ENCODE results near the gene RHOB.

RHOB gene

GRCh38 chr2:20436716-20437470 lies 10.0 kb upstream of the RHOB start:
- DNase-seq (ENCODE audit: low read depth, low spot score) = no peak

- no peak for DNase-seq (ENCODE audit: low read depth, low spot score)
Observed at GRCh38 chr2:20438334-20439192, 8.3 kb upstream of the RHOB start.

- DNase-seq (ENCODE audit: low read depth, low spot score) = no peak
Observed at GRCh38 chr2:20439193-20439475, 7.7 kb upstream of the RHOB start.

GRCh38 chr2:20439503-20439902 lies 7.4 kb upstream of the RHOB start:
- no peak for DNase-seq (ENCODE audit: low read depth, low spot score)

- no peak for DNase-seq (ENCODE audit: low read depth, low spot score)
Observed at GRCh38 chr2:20440001-20440560, 6.8 kb upstream of the RHOB start.

- no peak for DNase-seq (ENCODE audit: low read depth, low spot score)
Observed at GRCh38 chr2:20443276-20443920, 3.5 kb upstream of the RHOB start.

GRCh38 chr2:20444101-20444992 lies 2.5 kb upstream of the RHOB start:
- DNase-seq (ENCODE audit: low read depth, low spot score) = no peak

DNA sequence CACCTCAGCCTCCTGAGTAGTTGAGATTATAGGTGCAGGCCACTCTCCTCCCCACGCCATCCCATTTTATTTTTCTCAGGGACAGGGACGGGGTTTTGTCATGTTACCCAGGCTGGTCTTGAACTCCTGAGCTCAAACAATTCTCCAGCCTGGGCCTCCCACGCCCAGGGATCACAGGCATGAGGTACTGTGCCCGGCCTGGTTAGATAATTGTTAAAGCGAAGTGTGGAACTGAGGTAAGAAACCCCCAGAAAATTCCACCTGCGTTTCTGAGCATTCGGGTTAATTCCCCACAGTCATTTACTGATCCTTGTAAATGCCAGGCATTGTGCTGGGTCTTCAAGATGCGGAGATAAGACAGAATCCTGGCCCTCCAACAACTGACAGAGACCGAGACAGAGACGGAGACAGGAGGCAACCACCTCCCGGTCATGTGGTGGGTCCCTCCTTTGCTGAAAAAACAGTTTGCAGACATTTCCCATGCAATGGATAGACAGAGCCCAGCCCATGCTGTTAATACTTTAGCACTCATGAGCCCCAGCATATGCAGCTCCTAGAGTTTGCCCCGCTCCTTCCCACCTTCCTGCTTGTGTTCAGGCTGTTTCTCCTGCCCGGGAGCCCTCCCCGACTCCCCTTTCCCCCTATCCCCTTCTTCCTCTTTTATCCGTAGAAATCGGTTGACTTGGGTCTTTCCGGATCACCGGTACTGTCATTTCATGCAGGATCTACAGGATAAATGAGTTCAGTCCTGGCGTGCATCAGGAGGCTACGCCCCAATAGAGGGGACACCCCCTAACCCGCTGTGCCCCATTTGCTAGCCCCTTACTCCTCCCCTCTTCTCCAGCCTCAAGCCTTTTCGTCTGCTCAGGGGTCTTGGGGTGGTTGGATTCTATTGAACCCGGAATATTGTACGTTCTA lies 1.6 kb upstream of the RHOB start:
- DNase-seq (ENCODE audit: low read depth, low spot score) = no peak

GRCh38 chr2:20446255-20446916 lies 488 bp upstream of the RHOB start:
- no peak for DNase-seq (ENCODE audit: low read depth, low spot score)

DNA sequence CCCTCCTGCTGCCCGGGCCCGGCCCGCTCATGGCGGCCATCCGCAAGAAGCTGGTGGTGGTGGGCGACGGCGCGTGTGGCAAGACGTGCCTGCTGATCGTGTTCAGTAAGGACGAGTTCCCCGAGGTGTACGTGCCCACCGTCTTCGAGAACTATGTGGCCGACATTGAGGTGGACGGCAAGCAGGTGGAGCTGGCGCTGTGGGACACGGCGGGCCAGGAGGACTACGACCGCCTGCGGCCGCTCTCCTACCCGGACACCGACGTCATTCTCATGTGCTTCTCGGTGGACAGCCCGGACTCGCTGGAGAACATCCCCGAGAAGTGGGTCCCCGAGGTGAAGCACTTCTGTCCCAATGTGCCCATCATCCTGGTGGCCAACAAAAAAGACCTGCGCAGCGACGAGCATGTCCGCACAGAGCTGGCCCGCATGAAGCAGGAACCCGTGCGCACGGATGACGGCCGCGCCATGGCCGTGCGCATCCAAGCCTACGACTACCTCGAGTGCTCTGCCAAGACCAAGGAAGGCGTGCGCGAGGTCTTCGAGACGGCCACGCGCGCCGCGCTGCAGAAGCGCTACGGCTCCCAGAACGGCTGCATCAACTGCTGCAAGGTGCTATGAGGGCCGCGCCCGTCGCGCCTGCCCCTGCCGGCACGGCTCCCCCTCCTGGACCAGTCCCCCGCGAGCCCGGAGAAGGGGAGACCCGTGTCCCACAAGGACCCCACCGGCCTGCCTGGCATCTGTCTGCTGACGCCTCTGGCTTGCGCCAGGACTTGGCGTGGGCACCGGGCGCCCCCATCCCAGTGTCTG lies 767 bp downstream of the RHOB start:
- no peak for DNase-seq (ENCODE audit: low read depth, low spot score)

GRCh38 chr2:20448246-20448976 lies 1.5 kb downstream of the RHOB start:
- DNase-seq (ENCODE audit: low read depth, low spot score) = no peak

GRCh38 chr2:20448977-20449306 lies 2.1 kb downstream of the RHOB start:
- DNase-seq (ENCODE audit: low read depth, low spot score) = no peak

DNA sequence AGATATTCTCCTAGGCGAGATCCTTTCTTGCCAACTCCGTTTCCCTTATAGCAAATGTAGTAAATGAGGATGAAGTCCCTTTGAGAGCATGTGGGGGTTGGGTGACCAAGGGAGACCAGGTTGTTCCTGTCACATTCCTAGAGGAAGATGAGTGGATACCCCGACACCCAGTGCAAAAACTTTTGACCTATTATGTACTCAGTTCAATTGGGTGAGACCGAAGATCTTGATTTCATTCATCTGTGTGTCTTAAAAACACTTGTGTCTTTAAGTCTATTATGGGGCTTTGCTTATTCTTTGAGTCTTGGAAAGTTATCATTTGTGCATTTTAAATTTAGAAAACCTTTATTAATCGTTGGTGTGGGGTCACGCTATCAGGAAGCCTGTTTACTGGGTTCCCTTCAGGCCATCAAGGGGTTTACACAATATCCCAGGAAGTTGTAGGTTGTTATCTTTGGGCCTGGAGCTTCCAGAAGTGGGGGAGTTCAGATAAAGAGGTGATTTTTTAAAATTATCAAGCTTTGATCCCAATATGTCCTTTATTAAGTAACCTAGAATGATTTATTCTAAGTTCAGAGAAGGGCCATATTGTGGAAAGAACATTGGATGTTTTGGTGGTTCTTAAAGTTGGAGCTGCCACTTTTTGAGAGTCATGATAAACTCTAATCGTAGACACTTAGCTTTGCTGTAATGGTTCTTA lies 2.8 kb downstream of the RHOB start:
- DNase-seq (ENCODE audit: low read depth, low spot score) = no peak

GRCh38 chr2:20450201-20450999 lies 3.5 kb downstream of the RHOB start:
- no peak for DNase-seq (ENCODE audit: low read depth, low spot score)

GRCh38 chr2:20451000-20451290 lies 4.1 kb downstream of the RHOB start:
- no peak for DNase-seq (ENCODE audit: low read depth, low spot score)

DNA sequence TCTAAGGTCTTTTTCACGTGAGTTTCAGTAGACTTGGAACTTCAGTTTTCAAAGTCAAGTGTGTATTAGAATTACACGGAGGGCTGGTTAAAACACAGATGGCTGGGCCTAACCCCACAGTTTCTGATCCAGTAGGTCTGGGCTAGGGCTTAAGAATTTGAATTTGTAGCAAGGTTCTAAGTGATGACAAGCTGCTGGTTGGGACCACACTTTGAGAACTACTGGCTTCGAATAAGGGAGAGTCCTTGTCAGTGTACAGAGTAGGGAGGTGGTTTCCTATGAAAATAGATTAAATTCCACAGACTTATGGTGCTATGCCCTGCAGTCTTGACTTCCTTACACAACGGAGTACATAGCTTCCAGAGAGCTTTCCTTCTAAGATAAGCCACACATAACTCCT lies 4.5 kb downstream of the RHOB start:
- DNase-seq (ENCODE audit: low read depth, low spot score) = no peak
